H9 (cell line): Measurements from ENCODE around the gene TBC1D22A. TPM values are rescaled to one million over a fixed set of nuclear protein-coding genes. Genes with fewer than 3 reads are reported as not detected.

Source experiments
- DNase-seq: peaks from one replicate; pipeline ENCODE4 v3.0.0-alpha.2; 2017
- H2AFZ ChIP-seq: one replicate; pipeline ENCODE4 v1.6.1; 2013; ENCODE audit warnings: mild to moderate bottlenecking, low read length, control low read depth, moderate library complexity
- H2AK5ac ChIP-seq: 2 replicates; pipeline ENCODE4 v1.6.1; 2013; ENCODE audit warnings: low read length, control low read depth, mixed read lengths; ENCODE audit not compliant: insufficient read length
- H2BK120ac ChIP-seq: one replicate; pipeline ENCODE4 v1.6.1; 2013; ENCODE audit warnings: low read depth, mild to moderate bottlenecking, low read length, control low read depth, inconsistent platforms; ENCODE audit not compliant: poor library complexity, severe bottlenecking
- H2BK12ac ChIP-seq: 2 replicates; pipeline ENCODE4 v1.6.1; 2013; ENCODE audit warnings: low read length, control low read depth, mixed read lengths, low read depth; ENCODE audit not compliant: insufficient read length
- H2BK15ac ChIP-seq: 2 replicates; pipeline ENCODE4 v1.6.1; 2013; ENCODE audit warnings: low read depth, low read length, control low read depth
- H2BK20ac ChIP-seq: one replicate; pipeline ENCODE4 v1.6.1; 2013; ENCODE audit warnings: low read depth, mild to moderate bottlenecking, low read length, control low read depth, inconsistent platforms; ENCODE audit not compliant: poor library complexity, severe bottlenecking
- H2BK5ac ChIP-seq: 2 replicates; pipeline ENCODE4 v1.6.1; 2013; ENCODE audit warnings: low read length, control low read depth, mixed read lengths; ENCODE audit not compliant: insufficient read length
- H3K14ac ChIP-seq: 2 replicates; pipeline ENCODE4 v1.6.1; 2013; ENCODE audit warnings: low read length, control low read depth; ENCODE audit not compliant: insufficient read depth
- H3K18ac ChIP-seq: 2 replicates; pipeline ENCODE4 v1.6.1; 2013; ENCODE audit warnings: low read depth, mild to moderate bottlenecking, mixed read lengths, low read length, control low read depth; ENCODE audit not compliant: insufficient read length
- H3K23ac ChIP-seq: 2 replicates; pipeline ENCODE4 v1.6.1; 2013; ENCODE audit warnings: low read length, control low read depth, mixed read lengths, low read depth; ENCODE audit not compliant: insufficient read length
- H3K23me2 ChIP-seq: 2 replicates; pipeline ENCODE4 v1.6.1; 2013; ENCODE audit warnings: low read depth, mild to moderate bottlenecking, mixed read lengths, low read length, control low read depth; ENCODE audit not compliant: insufficient read length, poor library complexity, severe bottlenecking
- H3K27ac ChIP-seq: 2 replicates; pipeline ENCODE4 v1.5.1; 2013; ENCODE audit warnings: low read length, control low read depth, mixed read lengths, low read depth; ENCODE audit not compliant: insufficient read length
- H3K27me3 ChIP-seq: 2 replicates; pipeline ENCODE4 v1.6.1; 2013; ENCODE audit warnings: low read length, control low read depth, inconsistent platforms; ENCODE audit not compliant: insufficient read depth
- H3K4ac ChIP-seq: 2 replicates; pipeline ENCODE4 v1.6.1; 2013; ENCODE audit warnings: low read depth, mild to moderate bottlenecking, control low read depth, inconsistent platforms, low read length, moderate library complexity
- H3K4me1 ChIP-seq: 2 replicates; pipeline ENCODE4 v1.6.1; 2013; ENCODE audit warnings: low read length, control low read depth, inconsistent platforms; ENCODE audit not compliant: insufficient read depth
- H3K4me2 ChIP-seq: 2 replicates; pipeline ENCODE4 v1.6.1; 2013; ENCODE audit warnings: low read length, control low read depth, mixed read lengths; ENCODE audit not compliant: insufficient read length, insufficient read depth
- H3K56ac ChIP-seq: 2 replicates; pipeline ENCODE4 v1.6.1; 2013; ENCODE audit warnings: low read depth, mild to moderate bottlenecking, mixed read lengths, low read length, control low read depth; ENCODE audit not compliant: insufficient read length
- H3K79me1 ChIP-seq: 2 replicates; pipeline ENCODE4 v1.6.1; 2013; ENCODE audit warnings: low read depth, mild to moderate bottlenecking, moderate library complexity, low read length, control low read depth, inconsistent platforms; ENCODE audit not compliant: insufficient read depth, poor library complexity, severe bottlenecking
- H3K79me2 ChIP-seq: 2 replicates; pipeline ENCODE4 v1.6.1; 2013; ENCODE audit warnings: low read length, control low read depth, inconsistent platforms; ENCODE audit not compliant: insufficient read depth
- H3K9ac ChIP-seq: 2 replicates; pipeline ENCODE4 v1.6.1; 2013; ENCODE audit warnings: low read length, control low read depth, mixed read lengths; ENCODE audit not compliant: insufficient read length; ENCODE audit errors: extremely low read depth
- H3K9me3 ChIP-seq: one replicate; pipeline ENCODE4 v1.6.1; 2013; ENCODE audit warnings: low read depth, low read length, inconsistent platforms; ENCODE audit not compliant: control insufficient read depth
- H3T11ph ChIP-seq: one replicate; pipeline ENCODE4 v1.6.1; 2013; ENCODE audit warnings: mild to moderate bottlenecking, low read length, control low read depth, inconsistent platforms
- H4K20me1 ChIP-seq: one replicate; pipeline ENCODE4 v1.6.1; 2013; ENCODE audit not compliant: control insufficient read depth, insufficient read length, insufficient read depth
- H4K5ac ChIP-seq: 2 replicates; pipeline ENCODE4 v1.6.1; 2013; ENCODE audit warnings: low read depth, mild to moderate bottlenecking, mixed read lengths, low read length, control low read depth; ENCODE audit not compliant: insufficient read length
- H4K8ac ChIP-seq: replicated peaks from 2 replicates; pipeline ENCODE4 v1.6.1; 2013; ENCODE audit warnings: low read length, control low read depth, mixed read lengths, low read depth; ENCODE audit not compliant: insufficient read length
- H4K91ac ChIP-seq: 2 replicates; pipeline ENCODE4 v1.6.1; 2013; ENCODE audit warnings: low read depth, mild to moderate bottlenecking, moderate library complexity, mixed read lengths, low read length, control low read depth; ENCODE audit not compliant: insufficient read length
- H3K27ac Mint-ChIP-seq, 3 experiments: 2 replicates in 2 of 3; 3 replicates in 1 of 3; pipeline ENCODE4 v1.8.0; 2020 to 2021; ENCODE audit warnings: mixed read lengths in 3 of 3, mild to moderate bottlenecking in 1 of 3, moderate library complexity in 1 of 3
- H3K27me3 Mint-ChIP-seq: 2 replicates; pipeline ENCODE4 v1.8.0; 2021; ENCODE audit warnings: low read depth, mild to moderate bottlenecking, moderate library complexity, mixed read lengths
- H3K36me3 Mint-ChIP-seq, 3 experiments: 2 replicates in 2 of 3; 3 replicates in 1 of 3; pipeline ENCODE4 v1.8.0; 2020 to 2021; ENCODE audit warnings: low read depth in 3 of 3, mixed read lengths in 3 of 3; ENCODE audit not compliant: insufficient read depth in 1 of 3
- H3K4me1 Mint-ChIP-seq, 2 experiments: 2 replicates each; pipeline ENCODE4 v1.8.0; 2020; ENCODE audit warnings: mixed read lengths in 2 of 2
- H3K4me3 Mint-ChIP-seq, 2 experiments: 2 replicates in 1 of 2; 3 replicates in 1 of 2; pipeline ENCODE4 v1.8.0; 2020 to 2021; ENCODE audit warnings: mild to moderate bottlenecking in 2 of 2, mixed read lengths in 2 of 2, moderate library complexity in 1 of 2
- H3K9me3 Mint-ChIP-seq, 2 experiments: 2 replicates in 1 of 2; 3 replicates in 1 of 2; pipeline ENCODE4 v1.8.0; 2020; ENCODE audit warnings: mild to moderate bottlenecking in 2 of 2, mixed read lengths in 2 of 2, moderate library complexity in 1 of 2
- WGBS: extraction: QIAGEN DNeasy Blood & Tissue Kit; methylation state at CpG from one replicate; pipeline ENCODE4 v1.1.7; 2013; ENCODE audit warnings: missing lambda C conversion rate, low lambda C conversion rate, mixed read lengths; ENCODE audit not compliant: insufficient read length; ENCODE audit errors: extremely low coverage; 5-methylcytosine and 5-hydroxymethylcytosine counted together
- total RNA-seq: library from RNA; stranded (reverse); gene quantifications from 2 replicates; pipeline ENCODE4 v1.2.1, GENCODE V29; 2021
- TF ChIP-seq, protein P1 (sequence below): fragments of 200-600 bp; sonication (generic); conservative IDR thresholded peaks from 3 replicates; pipeline ENCODE4 v1.8.0; 2021; ENCODE audit warnings: antibody characterized with exemption, mild to moderate bottlenecking

The TBC1D22A gene
- total RNA-seq, 1 experiment from 2014 or later = 20.8 TPM

DNA sequence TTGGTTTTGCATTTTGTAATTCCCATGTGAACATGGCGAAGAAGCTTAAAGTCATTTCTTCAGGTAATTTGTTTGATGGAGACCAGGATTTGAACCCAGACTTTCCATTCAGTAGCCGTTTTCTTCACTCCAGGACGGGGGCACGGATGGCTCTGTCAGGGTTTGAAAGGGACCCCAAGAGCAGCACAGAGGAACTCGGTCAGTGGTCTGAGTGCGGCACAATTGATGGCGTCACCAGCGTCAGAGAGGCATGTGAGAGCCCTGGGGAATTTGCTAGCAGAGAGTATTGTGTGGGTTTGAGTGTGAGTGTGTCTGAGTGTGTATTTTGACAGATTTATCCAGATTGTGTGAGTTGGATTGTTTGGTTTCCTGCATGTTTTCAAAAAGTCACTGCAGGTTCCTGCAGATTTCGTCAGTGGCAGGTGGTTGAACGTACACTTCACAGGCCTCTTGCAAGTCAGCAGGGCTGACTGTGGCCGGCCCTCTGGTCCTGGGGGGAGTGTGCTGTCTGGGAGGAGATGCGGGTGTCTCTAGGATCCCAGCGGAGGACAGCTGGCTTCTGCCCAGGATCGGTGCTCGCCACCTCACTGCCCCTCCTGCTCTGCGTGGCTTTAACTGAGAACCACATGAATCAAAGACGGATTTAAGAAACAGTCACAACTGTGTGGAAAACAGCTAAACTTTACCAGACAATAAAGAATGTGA is 199.3 kb downstream of the TBC1D22A start:
- Histone ChIP-seq H3K4me1 (no peaks in the 10 kb centered on the region), H3K79me1 (no peaks in the 10 kb centered on the region), H3K9ac (no peak overlapping the region), H2BK15ac (no peak overlapping the region), H2AK5ac (no peak overlapping the region), H3K23ac (no peak overlapping the region), H3K79me2 (no peaks in the 10 kb centered on the region), H3K27ac (no peak overlapping the region), H2BK12ac (no peak overlapping the region), H3K18ac (no peak overlapping the region), H2AFZ (no peak overlapping the region), H3K4me2 (no peak overlapping the region), H3K56ac (no peak overlapping the region), H4K5ac (no peak overlapping the region), H3K9me3 (no peaks in the 10 kb centered on the region), H3K27me3 (no peaks in the 10 kb centered on the region), H4K91ac (no peak overlapping the region), H3K23me2 (no peaks in the 10 kb centered on the region), H3T11ph (no peak overlapping the region), H2BK120ac (no peak overlapping the region), H4K8ac (no peak overlapping the region), H2BK20ac (no peak overlapping the region), H3K4ac (no peak overlapping the region), H3K14ac (no peak overlapping the region), H2BK5ac (no peak overlapping the region), H4K20me1 (no peaks in the 10 kb centered on the region)
- H3K4me1 Mint-ChIP-seq = peaks cover 30 to 42% of the 10 kb centered on the region in 2 experiments
- H3K36me3 Mint-ChIP-seq = no peaks in the 10 kb centered on the region
- DNase-seq = no peak
- H3K9me3 Mint-ChIP-seq = no peaks in the 10 kb centered on the region
- no peaks in the 10 kb centered on the region for H3K27me3 Mint-ChIP-seq
- no CpG with 5 or more reads among the region's 17 CpGs for WGBS
- TF ChIP-seq, protein P1, sequence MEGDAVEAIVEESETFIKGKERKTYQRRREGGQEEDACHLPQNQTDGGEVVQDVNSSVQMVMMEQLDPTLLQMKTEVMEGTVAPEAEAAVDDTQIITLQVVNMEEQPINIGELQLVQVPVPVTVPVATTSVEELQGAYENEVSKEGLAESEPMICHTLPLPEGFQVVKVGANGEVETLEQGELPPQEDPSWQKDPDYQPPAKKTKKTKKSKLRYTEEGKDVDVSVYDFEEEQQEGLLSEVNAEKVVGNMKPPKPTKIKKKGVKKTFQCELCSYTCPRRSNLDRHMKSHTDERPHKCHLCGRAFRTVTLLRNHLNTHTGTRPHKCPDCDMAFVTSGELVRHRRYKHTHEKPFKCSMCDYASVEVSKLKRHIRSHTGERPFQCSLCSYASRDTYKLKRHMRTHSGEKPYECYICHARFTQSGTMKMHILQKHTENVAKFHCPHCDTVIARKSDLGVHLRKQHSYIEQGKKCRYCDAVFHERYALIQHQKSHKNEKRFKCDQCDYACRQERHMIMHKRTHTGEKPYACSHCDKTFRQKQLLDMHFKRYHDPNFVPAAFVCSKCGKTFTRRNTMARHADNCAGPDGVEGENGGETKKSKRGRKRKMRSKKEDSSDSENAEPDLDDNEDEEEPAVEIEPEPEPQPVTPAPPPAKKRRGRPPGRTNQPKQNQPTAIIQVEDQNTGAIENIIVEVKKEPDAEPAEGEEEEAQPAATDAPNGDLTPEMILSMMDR = no peak
- H3K4me3 Mint-ChIP-seq = no peak overlapping the region
- H3K27ac Mint-ChIP-seq = no peak overlapping the region; a peak in 1 of 7 replicates
